Fibroblast of lung (primary cell): Measurements from ENCODE around the gene CORO7.

Experiments
- EZH2 ChIP-seq: IDR thresholded peaks from 2 replicates; pipeline ENCODE4 v1.5.1; 2012; ENCODE audit warnings: low read length, control low read depth, mild to moderate bottlenecking; ENCODE audit errors: missing control alignments
- TF ChIP-seq, protein P1 (sequence below), 2 donors: IDR thresholded peaks in 1 of 2; conservative IDR thresholded peaks in 1 of 2; 1 replicate in 1 of 2; 2 replicates in 1 of 2; pipeline ENCODE4 v1.5.1; 2011 to 2012; ENCODE audit warnings: low read length in 2 of 2, control low read depth in 1 of 2, inconsistent platforms in 1 of 2, low read depth in 1 of 2, mild to moderate bottlenecking in 1 of 2

DNA sequence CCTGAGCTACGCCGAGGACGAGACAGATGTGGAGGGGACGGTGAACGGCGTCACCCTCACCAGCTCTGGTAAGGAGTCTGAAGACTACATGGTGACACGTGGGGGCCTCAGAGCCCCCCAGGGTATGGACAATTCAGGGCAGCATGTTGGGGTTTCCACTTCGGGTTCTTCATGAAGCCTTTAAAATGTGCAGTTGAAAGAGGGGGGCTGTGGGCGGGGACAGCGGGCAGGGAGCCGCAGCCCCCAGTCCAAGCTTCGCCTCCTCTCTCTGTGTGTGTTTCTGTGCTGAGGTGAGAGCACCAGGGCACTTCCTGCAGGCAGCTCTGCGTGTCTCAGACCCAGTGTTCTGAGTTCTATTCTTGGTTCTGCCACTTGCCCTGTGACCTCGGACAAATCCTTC is 34.0 kb upstream of the CORO7 start:
- TF ChIP-seq, protein P1, sequence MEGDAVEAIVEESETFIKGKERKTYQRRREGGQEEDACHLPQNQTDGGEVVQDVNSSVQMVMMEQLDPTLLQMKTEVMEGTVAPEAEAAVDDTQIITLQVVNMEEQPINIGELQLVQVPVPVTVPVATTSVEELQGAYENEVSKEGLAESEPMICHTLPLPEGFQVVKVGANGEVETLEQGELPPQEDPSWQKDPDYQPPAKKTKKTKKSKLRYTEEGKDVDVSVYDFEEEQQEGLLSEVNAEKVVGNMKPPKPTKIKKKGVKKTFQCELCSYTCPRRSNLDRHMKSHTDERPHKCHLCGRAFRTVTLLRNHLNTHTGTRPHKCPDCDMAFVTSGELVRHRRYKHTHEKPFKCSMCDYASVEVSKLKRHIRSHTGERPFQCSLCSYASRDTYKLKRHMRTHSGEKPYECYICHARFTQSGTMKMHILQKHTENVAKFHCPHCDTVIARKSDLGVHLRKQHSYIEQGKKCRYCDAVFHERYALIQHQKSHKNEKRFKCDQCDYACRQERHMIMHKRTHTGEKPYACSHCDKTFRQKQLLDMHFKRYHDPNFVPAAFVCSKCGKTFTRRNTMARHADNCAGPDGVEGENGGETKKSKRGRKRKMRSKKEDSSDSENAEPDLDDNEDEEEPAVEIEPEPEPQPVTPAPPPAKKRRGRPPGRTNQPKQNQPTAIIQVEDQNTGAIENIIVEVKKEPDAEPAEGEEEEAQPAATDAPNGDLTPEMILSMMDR (conservative IDR thresholded peaks at IDR 0.05 in 1 of 2, IDR thresholded peaks at IDR 0.05 in 1 of 2; ENCODE audit: low read depth in 1 of 2, low read length in 2 of 2), result no peak
- TF ChIP-seq EZH2, result no peak
